Cardiac fibroblast (primary cell): Measurements from ENCODE around the gene FMR1.

ENCODE experiments used
- DNase-seq, 2 donors: peaks; one replicate each; pipeline versions ENCODE4 v3.0.0 to v3.0.0-alpha.2; 2010; ENCODE audit warnings: low read depth in 2 of 2
- H3K4me3 ChIP-seq, 2 donors: replicated peaks in 1 of 2; 1 replicate in 1 of 2; 2 replicates in 1 of 2; pipeline ENCODE4 v1.5.1; 2011; ENCODE audit warnings: low read depth in 2 of 2, low read length in 2 of 2, mild to moderate bottlenecking in 2 of 2, moderate library complexity in 1 of 2
- TF ChIP-seq, protein P1 (sequence below): IDR thresholded peaks from one replicate; pipeline ENCODE4 v1.5.1; 2011; ENCODE audit warnings: low read depth, mild to moderate bottlenecking, low read length, inconsistent platforms

The FMR1 gene

DNA sequence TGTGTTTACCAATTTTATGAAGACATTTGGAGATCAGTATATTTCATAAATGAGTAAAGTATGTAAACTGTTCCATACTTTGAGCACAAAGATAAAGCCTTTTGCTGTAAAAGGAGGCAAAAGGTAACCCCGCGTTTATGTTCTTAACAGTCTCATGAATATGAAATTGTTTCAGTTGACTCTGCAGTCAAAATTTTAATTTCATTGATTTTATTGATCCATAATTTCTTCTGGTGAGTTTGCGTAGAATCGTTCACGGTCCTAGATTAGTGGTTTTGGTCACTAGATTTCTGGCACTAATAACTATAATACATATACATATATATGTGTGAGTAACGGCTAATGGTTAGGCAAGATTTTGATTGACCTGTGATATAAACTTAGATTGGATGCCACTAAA, 1.9 kb downstream of the FMR1 start:
- H3K4me3 ChIP-seq: peak overlapping the region in 1 of 2 donors; percentile 69
- TF ChIP-seq, protein P1, sequence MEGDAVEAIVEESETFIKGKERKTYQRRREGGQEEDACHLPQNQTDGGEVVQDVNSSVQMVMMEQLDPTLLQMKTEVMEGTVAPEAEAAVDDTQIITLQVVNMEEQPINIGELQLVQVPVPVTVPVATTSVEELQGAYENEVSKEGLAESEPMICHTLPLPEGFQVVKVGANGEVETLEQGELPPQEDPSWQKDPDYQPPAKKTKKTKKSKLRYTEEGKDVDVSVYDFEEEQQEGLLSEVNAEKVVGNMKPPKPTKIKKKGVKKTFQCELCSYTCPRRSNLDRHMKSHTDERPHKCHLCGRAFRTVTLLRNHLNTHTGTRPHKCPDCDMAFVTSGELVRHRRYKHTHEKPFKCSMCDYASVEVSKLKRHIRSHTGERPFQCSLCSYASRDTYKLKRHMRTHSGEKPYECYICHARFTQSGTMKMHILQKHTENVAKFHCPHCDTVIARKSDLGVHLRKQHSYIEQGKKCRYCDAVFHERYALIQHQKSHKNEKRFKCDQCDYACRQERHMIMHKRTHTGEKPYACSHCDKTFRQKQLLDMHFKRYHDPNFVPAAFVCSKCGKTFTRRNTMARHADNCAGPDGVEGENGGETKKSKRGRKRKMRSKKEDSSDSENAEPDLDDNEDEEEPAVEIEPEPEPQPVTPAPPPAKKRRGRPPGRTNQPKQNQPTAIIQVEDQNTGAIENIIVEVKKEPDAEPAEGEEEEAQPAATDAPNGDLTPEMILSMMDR: no peak
- DNase-seq: no peak

DNA sequence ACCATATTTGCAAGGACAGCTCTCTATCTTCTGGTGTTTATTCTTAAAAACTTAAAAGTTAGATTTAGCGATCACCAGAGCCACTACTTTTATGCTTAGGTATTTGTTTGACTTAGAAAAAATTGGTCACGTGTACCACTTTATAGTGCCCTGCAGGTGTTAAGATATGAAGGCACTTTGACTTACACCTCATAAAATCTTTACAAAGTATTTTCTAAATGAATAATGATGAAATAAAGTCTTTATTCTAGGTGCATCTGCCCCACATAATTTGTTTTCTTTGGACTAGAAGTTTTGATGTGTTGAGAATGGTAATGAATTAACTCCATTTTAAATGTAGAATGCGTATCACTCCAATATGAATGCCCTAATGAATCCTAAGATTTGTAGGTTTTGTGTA, 2.9 kb downstream of the FMR1 start:
- TF ChIP-seq, protein P1: no peak
- DNase-seq: no peak
- no peak overlapping the region for H3K4me3 ChIP-seq

DNA sequence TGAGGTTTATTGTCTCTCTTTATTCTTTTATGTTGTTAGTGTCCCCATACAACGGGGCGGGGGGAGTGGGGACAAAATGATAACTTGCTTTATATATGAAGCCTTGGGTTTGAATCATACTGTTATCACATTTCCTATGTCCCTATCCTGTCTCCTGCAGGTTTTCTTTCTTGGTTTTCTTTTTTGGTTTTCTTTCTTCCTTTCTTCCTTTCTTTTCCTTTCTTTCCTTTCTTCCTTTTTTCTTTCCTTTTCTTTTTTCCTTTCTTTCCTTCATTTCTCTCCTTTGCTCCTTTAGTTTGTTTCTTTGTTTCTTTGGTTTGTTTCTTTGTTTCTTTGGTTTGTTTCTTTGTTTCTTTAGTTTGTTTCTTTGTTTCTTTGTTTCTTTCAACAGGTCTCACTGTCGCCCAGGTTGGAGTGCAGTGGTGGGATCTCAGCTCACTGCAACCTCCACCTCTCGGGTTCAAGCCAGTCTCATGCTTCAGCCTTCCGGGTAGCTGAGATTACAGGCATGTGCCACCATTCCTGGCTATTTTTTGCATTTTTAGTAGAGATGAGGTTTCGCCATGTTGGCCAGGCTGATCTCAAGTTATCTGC, 4.8 kb downstream of the FMR1 start:
- no peak for DNase-seq
- no peak overlapping the region for H3K4me3 ChIP-seq
- TF ChIP-seq, protein P1: no peak

DNA sequence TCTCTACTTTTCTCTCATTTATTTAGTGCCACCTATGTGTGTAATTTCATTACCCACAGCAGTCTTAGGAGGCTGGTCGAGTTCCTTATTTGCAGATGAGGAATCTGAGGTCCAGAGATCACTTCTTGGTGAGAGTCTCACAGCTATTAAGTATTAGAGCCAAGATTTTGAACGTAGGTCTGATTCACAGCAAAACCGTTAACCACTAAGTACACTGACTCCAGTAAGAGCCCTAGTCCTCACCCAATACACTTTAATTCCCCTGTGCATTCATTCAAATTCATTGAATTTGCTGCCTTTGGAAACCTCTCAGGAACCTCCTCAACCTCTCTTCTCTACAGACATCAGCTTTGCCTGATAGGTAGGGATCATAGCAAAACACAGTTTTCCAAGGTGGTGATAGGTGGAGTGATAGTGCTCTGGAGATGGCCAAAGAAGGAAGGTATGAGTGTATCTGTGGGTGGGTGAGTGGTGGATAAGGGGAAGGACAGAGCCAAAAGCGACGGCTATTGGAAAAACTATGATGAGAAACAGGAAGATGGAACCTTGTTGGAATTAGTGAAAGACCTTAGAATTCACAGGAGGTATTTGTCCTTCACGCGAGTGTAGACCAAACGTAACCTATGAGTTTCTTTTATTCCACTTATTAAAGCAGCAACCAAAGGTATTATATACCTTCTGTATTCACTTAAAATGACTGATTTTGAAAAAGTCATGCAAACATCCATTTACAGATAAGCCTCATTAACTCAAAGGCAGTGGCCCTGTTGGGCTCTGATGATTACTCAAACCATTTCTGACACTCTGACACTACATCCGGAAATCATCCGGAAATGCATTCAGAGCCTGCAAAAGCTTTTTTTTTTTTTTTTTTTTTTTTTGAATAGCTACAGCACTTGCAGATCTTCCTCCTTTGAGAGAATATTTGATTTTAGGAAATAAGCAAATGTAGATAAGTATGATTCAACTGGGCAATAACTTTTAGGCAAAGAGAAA, 6.3 kb downstream of the FMR1 start:
- TF ChIP-seq, protein P1: no peak
- no peak overlapping the region for H3K4me3 ChIP-seq
- peak; percentile 8 to 46 for DNase-seq

DNA sequence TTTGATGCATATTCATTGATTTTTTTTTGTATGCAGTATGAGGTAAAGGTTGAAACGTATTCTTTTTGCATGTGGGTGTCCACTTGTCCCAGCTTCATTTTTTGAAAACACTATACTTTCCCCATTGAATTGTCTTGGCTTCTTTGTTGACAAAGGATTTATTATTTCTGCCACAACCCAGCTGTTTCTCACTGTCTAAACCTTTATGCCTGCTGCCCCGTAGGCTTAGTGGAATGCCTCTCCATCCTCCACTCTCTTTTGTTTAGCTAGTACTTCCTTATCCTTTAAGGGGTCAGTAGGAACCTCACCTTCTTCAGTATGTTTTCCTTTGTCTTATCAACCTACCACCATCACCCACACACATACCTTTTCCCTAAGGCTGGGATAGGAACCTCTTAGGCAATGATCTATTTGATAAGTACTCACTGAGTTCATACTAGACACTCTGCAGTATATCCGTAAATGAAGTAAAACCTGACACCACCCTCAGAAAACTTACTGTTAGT, 8.5 kb downstream of the FMR1 start:
- TF ChIP-seq, protein P1: no peak
- DNase-seq: no peak
- no peak overlapping the region for H3K4me3 ChIP-seq

DNA sequence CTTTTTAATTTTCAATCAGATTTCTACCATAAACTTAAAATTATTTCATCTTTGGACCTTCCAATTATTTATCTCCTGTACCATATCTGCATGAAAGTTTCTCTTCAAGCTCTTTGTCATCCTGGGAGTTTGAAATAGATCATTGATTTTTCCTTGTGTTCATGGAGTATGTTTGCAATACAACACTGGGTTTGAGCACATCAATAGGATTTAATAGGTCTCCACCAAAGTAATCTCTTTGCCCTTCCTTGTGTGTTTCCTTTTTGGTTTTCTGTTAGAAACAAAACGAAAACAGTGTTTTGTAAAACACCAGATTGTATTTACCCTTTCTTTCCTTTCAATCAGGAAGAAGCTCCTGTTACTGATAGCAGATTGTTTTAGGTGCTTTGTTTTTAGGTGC, 11.9 kb downstream of the FMR1 start:
- TF ChIP-seq, protein P1: no peak
- H3K4me3 ChIP-seq: no peak overlapping the region
- DNase-seq: no peak
